ENCODE results near the gene DCTD. TPM values are rescaled to one million over a fixed set of nuclear protein-coding genes. Genes with fewer than 3 reads are reported as not detected.

Gene DCTD
- total and polyA plus RNA-seq, 7 donors = 30.5 to 63.4 (median 47.3) TPM

GRCh38 chr4:182863501-182863900 lies 53.7 kb downstream of the DCTD start:
- no peak for DNase-seq
- TF ChIP-seq, protein P1, sequence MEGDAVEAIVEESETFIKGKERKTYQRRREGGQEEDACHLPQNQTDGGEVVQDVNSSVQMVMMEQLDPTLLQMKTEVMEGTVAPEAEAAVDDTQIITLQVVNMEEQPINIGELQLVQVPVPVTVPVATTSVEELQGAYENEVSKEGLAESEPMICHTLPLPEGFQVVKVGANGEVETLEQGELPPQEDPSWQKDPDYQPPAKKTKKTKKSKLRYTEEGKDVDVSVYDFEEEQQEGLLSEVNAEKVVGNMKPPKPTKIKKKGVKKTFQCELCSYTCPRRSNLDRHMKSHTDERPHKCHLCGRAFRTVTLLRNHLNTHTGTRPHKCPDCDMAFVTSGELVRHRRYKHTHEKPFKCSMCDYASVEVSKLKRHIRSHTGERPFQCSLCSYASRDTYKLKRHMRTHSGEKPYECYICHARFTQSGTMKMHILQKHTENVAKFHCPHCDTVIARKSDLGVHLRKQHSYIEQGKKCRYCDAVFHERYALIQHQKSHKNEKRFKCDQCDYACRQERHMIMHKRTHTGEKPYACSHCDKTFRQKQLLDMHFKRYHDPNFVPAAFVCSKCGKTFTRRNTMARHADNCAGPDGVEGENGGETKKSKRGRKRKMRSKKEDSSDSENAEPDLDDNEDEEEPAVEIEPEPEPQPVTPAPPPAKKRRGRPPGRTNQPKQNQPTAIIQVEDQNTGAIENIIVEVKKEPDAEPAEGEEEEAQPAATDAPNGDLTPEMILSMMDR (IDR thresholded peaks at IDR 0.05) = no peak
- H3K9me3 ChIP-seq = no peaks in the 10 kb centered on the region
- no peak overlapping the region for H3K27ac ChIP-seq
- H3K4me3 ChIP-seq = no peak overlapping the region
- H3K27me3 ChIP-seq (ENCODE audit: insufficient read depth in 3 of 3, low read length in 2 of 3) = no peaks in the 10 kb centered on the region
- no peak for ATAC-seq
- H3K4me1 ChIP-seq = no peaks in the 10 kb centered on the region
- H3K36me3 ChIP-seq (ENCODE audit: insufficient read depth in 1 of 2, low read depth in 1 of 2) = no peaks in the 10 kb centered on the region
- intact Hi-C loops (cut with DNase I) = no loop called here
- WGBS, 3 donors = 75 to 84% (median 77%) methylated on average over 6 of the region's 6 CpGs

DNA sequence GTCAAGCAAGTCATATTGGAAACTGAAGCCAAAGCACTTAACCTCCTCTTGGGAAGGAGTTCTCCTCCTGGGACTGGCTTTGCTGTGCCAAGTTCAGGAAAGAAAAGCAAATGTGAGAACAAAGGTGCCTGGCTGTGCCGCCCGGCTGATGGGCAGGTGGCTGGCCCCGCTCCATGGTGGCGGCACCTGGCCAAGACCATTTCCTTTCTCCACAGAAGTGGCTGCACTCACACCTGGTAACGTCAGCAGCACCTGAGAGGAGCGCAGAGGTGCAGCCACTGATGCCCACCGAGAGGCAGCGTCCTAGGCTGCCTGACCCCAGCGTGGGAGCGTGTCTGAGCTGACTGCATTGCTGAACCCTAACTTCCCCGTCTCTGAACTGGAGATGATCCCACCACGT lies 54.3 kb downstream of the DCTD start:
- no peaks in the 10 kb centered on the region for H3K27me3 ChIP-seq (ENCODE audit: insufficient read depth in 3 of 3, low read length in 2 of 3)
- no peaks in the 10 kb centered on the region for H3K4me1 ChIP-seq
- intact Hi-C loops (cut with DNase I) = no loop called here
- H3K4me3 ChIP-seq = no peak overlapping the region
- TF ChIP-seq, protein P1 (IDR thresholded peaks at IDR 0.05) = no peak
- H3K27ac ChIP-seq = no peak overlapping the region
- no peak for ATAC-seq
- H3K9me3 ChIP-seq = no peaks in the 10 kb centered on the region
- WGBS, 3 donors = 79 to 85% (median 84%) methylated on average over 12 of the region's 12 CpGs
- DNase-seq = no peak
- H3K36me3 ChIP-seq (ENCODE audit: insufficient read depth in 1 of 2, low read depth in 1 of 2) = no peaks in the 10 kb centered on the region

GRCh38 chr4:182862141-182862875 lies 54.9 kb downstream of the DCTD start:
- no peaks in the 10 kb centered on the region for H3K9me3 ChIP-seq
- no peaks in the 10 kb centered on the region for H3K36me3 ChIP-seq (ENCODE audit: insufficient read depth in 1 of 2, low read depth in 1 of 2)
- no peak overlapping the region for H3K27ac ChIP-seq
- no peaks in the 10 kb centered on the region for H3K4me1 ChIP-seq
- H3K27me3 ChIP-seq (ENCODE audit: insufficient read depth in 3 of 3, low read length in 2 of 3) = no peaks in the 10 kb centered on the region
- no peak for DNase-seq
- intact Hi-C loops (cut with DNase I) = no loop called here
- TF ChIP-seq, protein P1 (IDR thresholded peaks at IDR 0.05) = no peak
- H3K4me3 ChIP-seq = no peak overlapping the region
- ATAC-seq = no peak
- WGBS, 3 donors = 81 to 84% (median 82%) methylated on average over 17 of the region's 17 CpGs

DNA sequence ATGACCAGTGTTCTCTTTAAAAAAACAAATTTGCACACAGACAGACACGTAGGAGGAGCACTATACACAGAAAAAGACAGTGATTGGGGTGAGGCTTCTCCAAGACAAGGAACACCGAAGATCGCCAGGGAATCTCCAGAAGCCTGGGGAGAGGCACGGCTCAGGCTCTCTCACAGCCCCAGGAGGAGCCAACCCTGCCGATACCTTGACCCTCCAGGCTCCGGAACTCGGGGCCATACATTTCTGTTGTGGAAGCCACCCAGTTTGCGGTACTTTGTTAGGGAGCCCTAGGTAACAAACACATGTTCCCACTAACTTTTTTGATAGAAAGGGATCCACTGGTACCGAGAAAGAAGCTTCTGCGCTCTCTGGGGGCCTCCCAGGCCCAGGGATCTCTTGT lies 55.8 kb downstream of the DCTD start:
- H3K4me3 ChIP-seq = no peak overlapping the region
- H3K27ac ChIP-seq = no peak overlapping the region
- no peaks in the 10 kb centered on the region for H3K9me3 ChIP-seq
- WGBS, 3 donors = 81 to 85% (median 81%) methylated on average over 10 of the region's 10 CpGs
- no peaks in the 10 kb centered on the region for H3K36me3 ChIP-seq (ENCODE audit: insufficient read depth in 1 of 2, low read depth in 1 of 2)
- TF ChIP-seq, protein P1 (IDR thresholded peaks at IDR 0.05) = no peak
- ATAC-seq (no peak), DNase-seq (no peak)
- intact Hi-C loops (cut with DNase I) = no loop called here
- no peaks in the 10 kb centered on the region for H3K4me1 ChIP-seq
- H3K27me3 ChIP-seq (ENCODE audit: insufficient read depth in 3 of 3, low read length in 2 of 3) = no peaks in the 10 kb centered on the region

DNA sequence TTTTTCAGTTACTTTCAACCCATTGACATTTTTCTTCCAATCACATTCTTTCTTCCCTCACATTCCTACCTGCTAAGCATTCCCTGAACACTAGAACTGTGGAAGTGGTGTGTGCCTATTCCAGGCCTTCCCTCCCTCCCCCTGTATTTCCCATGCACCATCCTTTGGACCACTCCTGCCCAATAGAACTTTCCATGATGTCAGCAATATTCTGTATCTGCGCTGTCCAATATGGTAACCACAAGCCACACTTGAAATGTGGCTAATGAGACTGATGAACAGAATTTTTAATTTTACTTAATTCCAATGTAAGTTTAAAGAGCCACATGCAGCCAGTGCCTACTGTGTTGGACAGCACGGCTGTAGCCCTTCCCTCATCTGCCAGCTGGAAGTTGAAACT lies 57.5 kb downstream of the DCTD start:
- 93 to 100% (median 100%) methylated on average over 2 of the region's 2 CpGs for WGBS, 3 donors
- no peak overlapping the region for H3K4me3 ChIP-seq
- H3K27ac ChIP-seq = no peak overlapping the region
- no peaks in the 10 kb centered on the region for H3K27me3 ChIP-seq (ENCODE audit: insufficient read depth in 3 of 3, low read length in 2 of 3)
- intact Hi-C loops (cut with DNase I) = no loop called here
- TF ChIP-seq, protein P1 (IDR thresholded peaks at IDR 0.05) = no peak
- no peak for ATAC-seq
- no peak for DNase-seq
- H3K4me1 ChIP-seq = no peaks in the 10 kb centered on the region
- H3K36me3 ChIP-seq (ENCODE audit: insufficient read depth in 1 of 2, low read depth in 1 of 2) = no peaks in the 10 kb centered on the region
- no peaks in the 10 kb centered on the region for H3K9me3 ChIP-seq

Measured in psoas muscle (tissue), 8 donors.